Gastroesophageal sphincter (tissue), 4 donors: ENCODE measurements around the gene CCDC137. TPM values are rescaled to one million over a fixed set of nuclear protein-coding genes. Genes with fewer than 3 reads are reported as not detected.

Experiments used
- ATAC-seq: fragments of 150-250 bp; one replicate; pipeline ENCODE4 v1.9.1; 2016; ENCODE audit warnings: mild to moderate bottlenecking, moderate library complexity
- H3K27ac ChIP-seq, 4 donors: fragments of 200-600 bp; sonication (generic) in 3 of 4; 1 replicate in 3 of 4; 2 replicates in 1 of 4; pipeline ENCODE4 v1.5.1; 2016 to 2019
- H3K27me3 ChIP-seq: fragments of 200-600 bp; sonication (generic); one replicate; pipeline ENCODE4 v1.5.1; 2019
- H3K36me3 ChIP-seq, 2 donors: fragments of 200-600 bp; sonication (generic); one replicate each; pipeline ENCODE4 v1.5.1; 2019; ENCODE audit warnings: control low read depth in 1 of 2
- H3K4me1 ChIP-seq, 3 donors: fragments of 200-600 bp; sonication (generic); 1 replicate in 2 of 3; 2 replicates in 1 of 3; pipeline ENCODE4 v1.5.1; 2016 to 2019; ENCODE audit warnings: control low read depth in 2 of 3
- H3K4me3 ChIP-seq, 2 donors: fragments of 200-600 bp; sonication (generic); one replicate each; pipeline ENCODE4 v1.5.1; 2019; ENCODE audit warnings: mild to moderate bottlenecking in 1 of 2, moderate library complexity in 1 of 2
- H3K9me3 ChIP-seq, 3 donors: fragments of 200-600 bp; sonication (generic); one replicate each; pipeline ENCODE4 v1.5.1; 2017 to 2019; ENCODE audit warnings: control low read depth in 2 of 3
- EP300 ChIP-seq: sonication (generic); formaldehyde crosslinking; IDR thresholded peaks from one replicate; pipeline ENCODE4 v1.6.1; 2017; ENCODE audit warnings: antibody characterized with exemption, mild to moderate bottlenecking
- POLR2A ChIP-seq, 2 donors: fragments of 450-650 bp; IDR thresholded peaks; one replicate each; pipeline ENCODE4 v1.6.1; 2017; ENCODE audit warnings: antibody characterized with exemption in 2 of 2, mild to moderate bottlenecking in 2 of 2, moderate library complexity in 1 of 2
- POLR2AphosphoS5 ChIP-seq: sonication (generic); formaldehyde crosslinking; IDR thresholded peaks from one replicate; pipeline ENCODE4 v1.6.1; 2017; ENCODE audit warnings: antibody characterized with exemption
- WGBS, 2 donors: methylation state at CpG; one replicate each; pipeline ENCODE4 v1.1.5; 2018; ENCODE audit warnings: low coverage in 1 of 2; 5-methylcytosine and 5-hydroxymethylcytosine counted together
- total RNA-seq, 4 donors: library from RNA; depleted of rRNA; stranded (reverse); fragments of >200 nt; gene quantifications; one replicate each; pipeline ENCODE4 v1.1.0, GENCODE V29; 2016
- TF ChIP-seq, protein P1 (sequence below), 4 experiments: fragments of 200-600 bp in 2 of 4; fragments of 450-650 bp in 2 of 4; sonication (generic) in 1 of 4; IDR thresholded peaks; one replicate each; pipeline ENCODE4 v1.5.1; 2017 to 2019; ENCODE audit warnings: antibody characterized with exemption in 4 of 4, mild to moderate bottlenecking in 2 of 4, moderate library complexity in 2 of 4

The CCDC137 gene
- total RNA-seq, 4 donors from 2014 or later: 8.2 to 16.1 (median 11.4) TPM

DNA sequence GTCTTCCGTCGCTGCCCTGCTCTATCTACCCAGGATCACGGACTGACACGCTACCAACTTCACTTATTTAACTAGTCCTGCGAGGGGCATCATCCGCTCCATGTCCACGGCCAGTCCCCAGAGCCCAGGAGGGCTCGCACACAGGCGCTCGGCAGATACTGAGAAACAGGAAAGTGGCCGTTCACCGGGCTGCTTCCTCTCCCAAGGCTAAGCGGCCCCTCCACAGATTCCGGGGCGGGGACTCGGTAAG lies 520 bp upstream of the CCDC137 start:
- Histone ChIP-seq H3K4me3 (peak overlapping the region; percentile 76 to 88), H3K27me3 (no peaks in the 10 kb centered on the region), H3K36me3 (peaks cover 0 to 36% of the 10 kb centered on the region in 2 donors), H3K9me3 (no peaks in the 10 kb centered on the region), H3K27ac (peak overlapping the region; percentile 76 to 97 (median 90)), H3K4me1 (peaks cover 0 to 40% (median 21%) of the 10 kb centered on the region in 3 donors)
- whole genome bisulfite sequencing, 2 donors: 0 to 6% methylated on average over 1 to 5 of the region's 16 CpGs
- no peak for TF ChIP-seq EP300
- no peak for TF ChIP-seq POLR2A (IDR thresholded peaks at IDR 0.05)
- TF ChIP-seq, protein P1, sequence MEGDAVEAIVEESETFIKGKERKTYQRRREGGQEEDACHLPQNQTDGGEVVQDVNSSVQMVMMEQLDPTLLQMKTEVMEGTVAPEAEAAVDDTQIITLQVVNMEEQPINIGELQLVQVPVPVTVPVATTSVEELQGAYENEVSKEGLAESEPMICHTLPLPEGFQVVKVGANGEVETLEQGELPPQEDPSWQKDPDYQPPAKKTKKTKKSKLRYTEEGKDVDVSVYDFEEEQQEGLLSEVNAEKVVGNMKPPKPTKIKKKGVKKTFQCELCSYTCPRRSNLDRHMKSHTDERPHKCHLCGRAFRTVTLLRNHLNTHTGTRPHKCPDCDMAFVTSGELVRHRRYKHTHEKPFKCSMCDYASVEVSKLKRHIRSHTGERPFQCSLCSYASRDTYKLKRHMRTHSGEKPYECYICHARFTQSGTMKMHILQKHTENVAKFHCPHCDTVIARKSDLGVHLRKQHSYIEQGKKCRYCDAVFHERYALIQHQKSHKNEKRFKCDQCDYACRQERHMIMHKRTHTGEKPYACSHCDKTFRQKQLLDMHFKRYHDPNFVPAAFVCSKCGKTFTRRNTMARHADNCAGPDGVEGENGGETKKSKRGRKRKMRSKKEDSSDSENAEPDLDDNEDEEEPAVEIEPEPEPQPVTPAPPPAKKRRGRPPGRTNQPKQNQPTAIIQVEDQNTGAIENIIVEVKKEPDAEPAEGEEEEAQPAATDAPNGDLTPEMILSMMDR (IDR thresholded peaks at IDR 0.05): no peak
- TF ChIP-seq POLR2AphosphoS5: no peak
- peak; percentile 23 for ATAC-seq

DNA sequence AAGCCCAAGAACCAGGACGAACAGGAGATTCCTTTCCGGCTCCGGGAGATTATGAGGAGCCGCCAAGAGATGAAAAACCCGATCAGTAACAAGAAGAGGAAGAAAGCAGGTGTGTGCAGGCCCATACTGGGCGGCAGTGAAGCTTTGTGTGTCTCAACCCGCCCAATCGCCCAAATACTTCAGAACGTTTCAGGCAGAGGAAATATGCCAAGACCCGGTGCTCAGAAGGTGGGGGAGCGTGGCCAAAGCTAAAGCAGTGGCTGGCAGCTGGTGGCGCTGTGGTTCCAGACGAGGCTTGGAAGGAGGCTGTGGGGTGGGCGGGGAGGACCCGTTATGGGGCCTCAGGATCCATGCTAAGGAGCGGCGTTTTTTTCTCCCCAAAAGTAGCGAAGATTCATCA lies 1.2 kb downstream of the CCDC137 start:
- TF ChIP-seq POLR2AphosphoS5 (no peak), POLR2A (IDR thresholded peaks at IDR 0.05) (no peak), EP300 (no peak)
- TF ChIP-seq, protein P1 (IDR thresholded peaks at IDR 0.05): no peak
- ATAC-seq: no peak
- Histone ChIP-seq H3K27ac (no peak overlapping the region), H3K9me3 (no peaks in the 10 kb centered on the region), H3K36me3 (peaks cover 0 to 54% of the 10 kb centered on the region in 2 donors), H3K4me3 (peak overlapping the region in 1 of 2 donors; percentile 88), H3K4me1 (peaks cover 0 to 40% (median 21%) of the 10 kb centered on the region in 3 donors), H3K27me3 (no peaks in the 10 kb centered on the region)
- 89 to 100% methylated on average over 2 to 17 of the region's 18 CpGs for WGBS, 2 donors

DNA sequence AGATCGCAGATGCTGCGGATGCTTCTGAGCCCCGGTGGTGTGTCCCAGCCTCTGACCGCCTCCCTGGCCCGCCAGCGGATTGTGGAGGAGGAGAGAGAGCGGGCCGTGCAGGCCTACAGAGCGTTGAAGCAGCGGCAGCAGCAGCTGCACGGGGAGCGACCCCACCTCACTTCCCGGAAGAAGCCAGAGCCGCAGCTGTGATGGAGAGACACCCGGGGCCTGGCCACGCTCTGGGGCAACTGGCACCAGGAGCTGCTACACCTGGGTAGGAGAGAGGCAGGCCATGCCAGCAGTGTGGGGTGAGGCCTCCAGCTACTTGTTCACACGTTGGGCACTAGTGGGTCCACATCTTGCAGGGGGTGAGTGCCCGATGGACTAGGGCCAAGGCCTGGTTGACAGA lies 6.0 kb downstream of the CCDC137 start:
- H3K27me3 ChIP-seq: no peaks in the 10 kb centered on the region
- no peak overlapping the region for H3K27ac ChIP-seq
- TF ChIP-seq EP300: no peak
- TF ChIP-seq POLR2AphosphoS5: no peak
- TF ChIP-seq POLR2A (IDR thresholded peaks at IDR 0.05): no peak
- TF ChIP-seq, protein P1 (IDR thresholded peaks at IDR 0.05): no peak
- WGBS, 2 donors: no CpG with 5 or more reads among the region's 18 CpGs
- ATAC-seq: no peak
- H3K36me3 ChIP-seq: peaks cover 0 to 68% of the 10 kb centered on the region in 2 donors
- H3K4me1 ChIP-seq: peaks cover 0 to 19% (median 5%) of the 10 kb centered on the region in 3 donors
- H3K4me3 ChIP-seq: no peak overlapping the region
- H3K9me3 ChIP-seq: no peaks in the 10 kb centered on the region

DNA sequence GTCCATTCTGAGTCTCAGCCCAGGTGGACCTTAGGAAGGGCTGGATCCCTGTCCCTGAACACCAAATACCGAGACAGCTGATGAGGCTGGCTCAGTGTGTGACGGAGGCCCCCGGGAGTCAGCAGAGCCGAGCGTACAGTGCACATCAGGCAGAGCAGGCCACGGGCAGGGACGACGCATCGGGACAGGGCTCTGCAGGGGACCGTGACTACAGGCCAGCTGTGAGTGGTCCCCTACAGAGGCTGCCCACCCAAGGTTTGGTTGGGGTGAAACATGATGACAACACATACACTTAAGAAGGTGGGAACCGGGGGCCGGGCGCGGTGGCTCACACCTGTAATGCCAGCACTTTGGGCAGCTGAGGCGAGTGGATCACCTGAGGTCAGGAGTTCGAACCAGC lies 6.4 kb downstream of the CCDC137 start:
- WGBS, 2 donors: 90 to 96% methylated on average over 2 to 4 of the region's 16 CpGs
- H3K9me3 ChIP-seq: no peaks in the 10 kb centered on the region
- ATAC-seq: no peak
- no peak overlapping the region for H3K4me3 ChIP-seq
- peaks cover 0 to 14% (median under 1%) of the 10 kb centered on the region in 3 donors for H3K4me1 ChIP-seq
- H3K27me3 ChIP-seq: no peaks in the 10 kb centered on the region
- TF ChIP-seq EP300 (no peak), POLR2AphosphoS5 (no peak), POLR2A (IDR thresholded peaks at IDR 0.05) (no peak)
- TF ChIP-seq, protein P1 (IDR thresholded peaks at IDR 0.05): no peak
- no peak overlapping the region for H3K27ac ChIP-seq
- peaks cover 0 to 68% of the 10 kb centered on the region in 2 donors for H3K36me3 ChIP-seq

DNA sequence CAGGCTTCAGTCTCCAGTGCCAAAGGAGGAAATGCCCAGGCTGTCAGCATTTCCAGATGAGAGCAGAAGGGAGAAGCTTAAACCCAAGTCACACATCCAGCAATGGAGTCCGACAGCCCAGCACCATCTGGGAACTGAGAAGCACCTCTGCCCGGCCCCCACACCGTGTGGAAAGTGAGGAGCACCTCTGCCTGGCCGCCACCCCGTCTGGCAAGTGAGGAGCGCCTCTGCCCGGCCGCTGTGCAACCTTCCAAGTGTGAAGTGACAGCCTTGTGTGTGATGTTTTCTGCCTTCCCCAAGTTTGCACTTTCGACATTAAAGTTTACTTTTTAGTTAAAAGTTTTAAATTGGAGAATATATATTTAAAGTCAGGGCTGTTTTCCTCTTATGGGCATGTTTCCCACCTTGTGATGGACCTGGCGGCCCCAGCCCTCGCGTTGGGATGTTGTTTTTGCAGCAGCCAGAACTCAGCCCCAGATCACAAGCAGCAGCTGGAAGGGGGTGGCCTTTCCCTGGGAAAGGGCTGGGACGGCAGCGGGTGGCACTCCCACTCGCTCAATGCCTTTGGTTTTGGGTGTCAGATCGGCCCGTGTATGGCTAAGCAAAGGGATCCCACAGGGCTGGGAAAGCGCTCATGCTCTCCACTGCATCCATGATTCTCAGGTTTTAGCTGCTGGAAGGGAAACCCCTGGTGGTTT lies 7.2 kb downstream of the CCDC137 start:
- H3K4me1 ChIP-seq: peaks cover 0 to 7% (median 0%) of the 10 kb centered on the region in 3 donors
- peaks cover 0 to 62% of the 10 kb centered on the region in 2 donors for H3K36me3 ChIP-seq
- ATAC-seq: no peak
- 74 to 81% methylated on average over 9 of the region's 18 CpGs for WGBS, 2 donors
- no peak overlapping the region for H3K27ac ChIP-seq
- H3K9me3 ChIP-seq: no peaks in the 10 kb centered on the region
- no peak overlapping the region for H3K4me3 ChIP-seq
- H3K27me3 ChIP-seq: no peaks in the 10 kb centered on the region
- no peak for TF ChIP-seq POLR2A (IDR thresholded peaks at IDR 0.05)
- TF ChIP-seq EP300: no peak
- no peak for TF ChIP-seq POLR2AphosphoS5
- TF ChIP-seq, protein P1 (IDR thresholded peaks at IDR 0.05): no peak
